HEK293 (cell line): ENCODE measurements around the gene BBX.

ENCODE experiments used
- CTCF ChIA-PET: fragments of 350-600 bp; formaldehyde crosslinking; extraction: SDS; loops from one replicate; lab custom pipeline; 2021; ENCODE audit warnings: antibody characterized with exemption; lab: Yijun Ruan, JAX
- POLR2A ChIA-PET: fragments of 300-600 bp; formaldehyde crosslinking; extraction: SDS; loops from one replicate; lab custom pipeline; 2020; ENCODE audit warnings: antibody characterized with exemption, inconsistent platforms; lab: Yijun Ruan, JAX
- H3K27ac ChIP-seq: fragments of 200-500 bp; sonication (Bioruptor generic); 2 replicates; pipeline ENCODE4 v1.5.1; 2014; ENCODE audit warnings: low read depth, low read length, control low read depth, inconsistent platforms; ENCODE audit errors: extremely low read depth
- H3K36me3 ChIP-seq, 2 experiments: fragments of 200-500 bp in 1 of 2; sonication (Bioruptor generic) in 1 of 2; 1 replicate in 1 of 2; 2 replicates in 1 of 2; pipeline ENCODE4 v1.5.1; 2014 to 2017; ENCODE audit warnings: inconsistent platforms in 2 of 2, low read length in 2 of 2; ENCODE audit not compliant: control insufficient read depth in 2 of 2, insufficient read depth in 1 of 2
- H3K4me1 ChIP-seq: fragments of 200-500 bp; sonication (Bioruptor generic); 2 replicates; pipeline ENCODE4 v1.5.1; 2014; ENCODE audit warnings: mild to moderate bottlenecking, low read length, inconsistent platforms; ENCODE audit not compliant: control insufficient read depth, insufficient read depth
- H3K4me3 ChIP-seq: 2 replicates; pipeline ENCODE4 v1.5.1; 2011; ENCODE audit warnings: low read depth, mild to moderate bottlenecking, control low read depth, low read length, moderate library complexity
- H3K9me3 ChIP-seq: fragments of 200-500 bp; sonication (Bioruptor generic); 2 replicates; pipeline ENCODE4 v1.5.1; 2014; ENCODE audit warnings: low read depth, low read length, inconsistent platforms; ENCODE audit not compliant: control insufficient read depth, insufficient read depth
- KLF1 ChIP-seq: fragments of 450-650 bp; formaldehyde crosslinking; IDR thresholded peaks from 2 replicates; pipeline ENCODE4 v1.5.1; 2016; ENCODE audit warnings: missing biosample characterization, missing genetic modification characterization
- OVOL3 ChIP-seq: fragments of 450-650 bp; formaldehyde crosslinking; IDR thresholded peaks from 2 replicates; pipeline ENCODE4 v1.5.1; 2016; ENCODE audit warnings: missing biosample characterization, missing genetic modification characterization
- PRDM10 ChIP-seq: fragments of 450-650 bp; formaldehyde crosslinking; IDR thresholded peaks from 2 replicates; pipeline ENCODE4 v1.5.1; 2016; ENCODE audit warnings: missing biosample characterization, missing genetic modification characterization
- ZNF2 ChIP-seq: fragments of 450-650 bp; formaldehyde crosslinking; IDR thresholded peaks from 2 replicates; pipeline ENCODE4 v1.5.1; 2016; ENCODE audit warnings: missing biosample characterization, missing genetic modification characterization
- ZNF37A ChIP-seq: fragments of 450-650 bp; IDR thresholded peaks from 2 replicates; pipeline ENCODE4 v1.5.1; 2018; ENCODE audit warnings: missing biosample characterization, missing genetic modification characterization
- ZNF423 ChIP-seq: fragments of 450-650 bp; formaldehyde crosslinking; IDR thresholded peaks from 2 replicates; pipeline ENCODE4 v1.5.1; 2016; ENCODE audit warnings: missing biosample characterization, missing genetic modification characterization
- ZNF830 ChIP-seq: fragments of 450-650 bp; IDR thresholded peaks from 2 replicates; pipeline ENCODE4 v1.5.0; 2018; ENCODE audit warnings: missing biosample characterization, missing genetic modification characterization, low read depth, mild to moderate bottlenecking, moderate library complexity
- ZNF843 ChIP-seq: fragments of 450-650 bp; formaldehyde crosslinking; IDR thresholded peaks from 2 replicates; pipeline ENCODE4 v1.5.1; 2016; ENCODE audit warnings: missing biosample characterization, missing genetic modification characterization
- TF ChIP-seq, protein P1 (sequence below): fragments of 450-650 bp; formaldehyde crosslinking; IDR thresholded peaks from 2 replicates; pipeline ENCODE4 v1.5.1; 2016; ENCODE audit warnings: missing biosample characterization, missing genetic modification characterization
- TF ChIP-seq, protein P2 (sequence below): fragments of 450-650 bp; formaldehyde crosslinking; conservative IDR thresholded peaks from 2 replicates; pipeline ENCODE4 v1.5.1; 2016; ENCODE audit warnings: low read depth, missing biosample characterization, missing genetic modification characterization

BBX gene

GRCh38 chr3:107858876-107859275 is 336.1 kb downstream of the BBX start:
- H3K4me1 ChIP-seq, result no peaks in the 10 kb centered on the region
- TF ChIP-seq ZNF37A (tag by site-specific recombination) (no peak), ZNF843 (tag by site-specific recombination) (no peak), ZNF2 (tag by site-specific recombination) (no peak), KLF1 (tag by site-specific recombination) (no peak), PRDM10 (tag by site-specific recombination) (no peak), ZNF830 (tag by site-specific recombination) (no peak), ZNF423 (tag by site-specific recombination) (no peak), OVOL3 (no peak)
- TF ChIP-seq, protein P1, sequence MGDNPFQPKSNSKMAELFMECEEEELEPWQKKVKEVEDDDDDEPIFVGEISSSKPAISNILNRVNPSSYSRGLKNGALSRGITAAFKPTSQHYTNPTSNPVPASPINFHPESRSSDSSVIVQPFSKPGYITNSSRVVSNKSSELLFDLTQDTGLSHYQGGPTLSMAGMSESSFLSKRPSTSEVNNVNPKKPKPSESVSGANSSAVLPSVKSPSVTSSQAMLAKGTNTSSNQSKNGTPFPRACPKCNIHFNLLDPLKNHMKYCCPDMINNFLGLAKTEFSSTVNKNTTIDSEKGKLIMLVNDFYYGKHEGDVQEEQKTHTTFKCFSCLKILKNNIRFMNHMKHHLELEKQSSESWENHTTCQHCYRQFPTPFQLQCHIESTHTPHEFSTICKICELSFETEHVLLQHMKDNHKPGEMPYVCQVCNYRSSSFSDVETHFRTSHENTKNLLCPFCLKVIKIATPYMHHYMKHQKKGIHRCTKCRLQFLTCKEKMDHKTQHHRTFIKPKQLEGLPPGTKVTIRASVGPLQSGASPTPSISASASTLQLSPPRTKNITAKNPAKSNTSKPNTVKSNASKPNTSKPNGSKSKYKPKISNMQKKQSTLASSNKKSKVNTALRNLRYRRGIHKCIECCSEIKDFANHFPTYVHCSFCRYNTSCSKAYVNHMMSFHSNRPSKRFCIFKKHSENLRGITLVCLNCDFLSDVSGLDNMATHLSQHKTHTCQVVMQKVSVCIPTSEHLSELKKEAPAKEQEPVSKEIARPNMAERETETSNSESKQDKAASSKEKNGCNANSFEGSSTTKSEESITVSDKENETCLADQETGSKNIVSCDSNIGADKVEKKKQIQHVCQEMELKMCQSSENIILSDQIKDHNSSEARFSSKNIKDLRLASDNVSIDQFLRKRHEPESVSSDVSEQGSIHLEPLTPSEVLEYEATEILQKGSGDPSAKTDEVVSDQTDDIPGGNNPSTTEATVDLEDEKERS (tag by site-specific recombination), result no peak
- TF ChIP-seq, protein P2, sequence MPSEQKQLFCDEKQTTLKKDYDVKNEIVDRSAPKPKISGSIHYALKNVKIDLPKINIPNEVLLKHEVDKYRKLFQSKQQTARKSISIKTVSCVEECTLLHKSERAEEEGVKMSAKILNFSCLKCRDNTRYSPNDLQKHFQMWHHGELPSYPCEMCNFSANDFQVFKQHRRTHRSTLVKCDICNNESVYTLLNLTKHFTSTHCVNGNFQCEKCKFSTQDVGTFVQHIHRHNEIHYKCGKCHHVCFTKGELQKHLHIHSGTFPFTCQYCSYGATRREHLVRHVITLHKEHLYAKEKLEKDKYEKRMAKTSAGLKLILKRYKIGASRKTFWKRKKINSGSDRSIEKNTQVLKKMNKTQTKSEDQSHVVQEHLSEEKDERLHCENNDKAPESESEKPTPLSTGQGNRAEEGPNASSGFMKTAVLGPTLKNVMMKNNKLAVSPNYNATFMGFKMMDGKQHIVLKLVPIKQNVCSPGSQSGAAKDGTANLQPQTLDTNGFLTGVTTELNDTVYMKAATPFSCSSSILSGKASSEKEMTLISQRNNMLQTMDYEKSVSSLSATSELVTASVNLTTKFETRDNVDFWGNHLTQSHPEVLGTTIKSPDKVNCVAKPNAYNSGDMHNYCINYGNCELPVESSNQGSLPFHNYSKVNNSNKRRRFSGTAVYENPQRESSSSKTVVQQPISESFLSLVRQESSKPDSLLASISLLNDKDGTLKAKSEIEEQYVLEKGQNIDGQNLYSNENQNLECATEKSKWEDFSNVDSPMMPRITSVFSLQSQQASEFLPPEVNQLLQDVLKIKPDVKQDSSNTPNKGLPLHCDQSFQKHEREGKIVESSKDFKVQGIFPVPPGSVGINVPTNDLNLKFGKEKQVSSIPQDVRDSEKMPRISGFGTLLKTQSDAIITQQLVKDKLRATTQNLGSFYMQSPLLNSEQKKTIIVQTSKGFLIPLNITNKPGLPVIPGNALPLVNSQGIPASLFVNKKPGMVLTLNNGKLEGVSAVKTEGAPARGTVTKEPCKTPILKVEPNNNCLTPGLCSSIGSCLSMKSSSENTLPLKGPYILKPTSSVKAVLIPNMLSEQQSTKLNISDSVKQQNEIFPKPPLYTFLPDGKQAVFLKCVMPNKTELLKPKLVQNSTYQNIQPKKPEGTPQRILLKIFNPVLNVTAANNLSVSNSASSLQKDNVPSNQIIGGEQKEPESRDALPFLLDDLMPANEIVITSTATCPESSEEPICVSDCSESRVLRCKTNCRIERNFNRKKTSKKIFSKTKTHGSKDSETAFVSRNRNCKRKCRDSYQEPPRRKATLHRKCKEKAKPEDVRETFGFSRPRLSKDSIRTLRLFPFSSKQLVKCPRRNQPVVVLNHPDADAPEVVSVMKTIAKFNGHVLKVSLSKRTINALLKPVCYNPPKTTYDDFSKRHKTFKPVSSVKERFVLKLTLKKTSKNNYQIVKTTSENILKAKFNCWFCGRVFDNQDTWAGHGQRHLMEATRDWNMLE (tag by site-specific recombination), result no peak
- H3K27ac ChIP-seq, result no peak overlapping the region
- H3K36me3 ChIP-seq, result no peaks in the 10 kb centered on the region
- no peak overlapping the region for H3K4me3 ChIP-seq
- no peaks in the 10 kb centered on the region for H3K9me3 ChIP-seq
- POLR2A ChIA-PET, result no interaction called here
- CTCF ChIA-PET, result no interaction called here
